GM10266 (cell line): ENCODE data around the gene MLLT6.

Experiments used
- DNase-seq: peaks from one replicate; pipeline ENCODE4 v3.0.0; 2012; ENCODE audit errors: extremely low spot score
- CTCF ChIP-seq: IDR thresholded peaks from 2 replicates; pipeline ENCODE4 v1.5.1; 2012; ENCODE audit warnings: mild to moderate bottlenecking, low read depth; ENCODE audit not compliant: control insufficient read depth, insufficient read depth; ENCODE audit errors: missing control alignments

MLLT6 gene

GRCh38 chr17:38748892-38749222 lies 43.8 kb downstream of the MLLT6 start:
- no peak for TF ChIP-seq CTCF

GRCh38 chr17:38749223-38750043 lies 44.4 kb downstream of the MLLT6 start:
- DNase-seq, result peak; percentile 67
- no peak for TF ChIP-seq CTCF

More at GRCh38 chr17:38748892-38749222, 43.8 kb downstream of the MLLT6 start:
- DNase-seq, result no peak

GRCh38 chr17:38750044-38750311 lies 44.9 kb downstream of the MLLT6 start:
- TF ChIP-seq CTCF, result no peak
- no peak for DNase-seq

GRCh38 chr17:38750312-38751121 lies 45.4 kb downstream of the MLLT6 start:
- TF ChIP-seq CTCF, result no peak
- no peak for DNase-seq

- no peak for DNase-seq
- TF ChIP-seq CTCF, result no peak
Measured at GRCh38 chr17:38751144-38751807, 46.2 kb downstream of the MLLT6 start.

- DNase-seq, result peak; percentile 67
- TF ChIP-seq CTCF, result no peak
Measured at GRCh38 chr17:38751808-38752307, 46.8 kb downstream of the MLLT6 start.
